Loucy (cell line): Measurements from ENCODE around the gene AKT1.

Source experiments
- H2AFZ ChIP-seq: fragments of 200-600 bp; sonication (generic); 2 replicates; pipeline ENCODE4 v1.6.0; 2016; ENCODE audit warnings: antibody characterized with exemption, mild to moderate bottlenecking, low read length, moderate library complexity
- H3F3A ChIP-seq: fragments of 200-600 bp; 2 replicates; pipeline ENCODE4 v1.6.0; 2016; ENCODE audit warnings: antibody characterized with exemption, low read depth, mild to moderate bottlenecking
- H3K27me3 ChIP-seq: fragments of 200-600 bp; sonication (generic); 2 replicates; pipeline ENCODE4 v1.6.1; 2014; ENCODE audit warnings: low read length, mild to moderate bottlenecking; ENCODE audit not compliant: insufficient read depth, poor library complexity, severe bottlenecking
- H3K36me3 ChIP-seq: fragments of 200-600 bp; sonication (generic); 2 replicates; pipeline ENCODE4 v1.6.1; 2016; ENCODE audit warnings: low read length; ENCODE audit not compliant: insufficient read depth
- H3K4me1 ChIP-seq: fragments of 200-600 bp; sonication (generic); 2 replicates; pipeline ENCODE4 v1.5.1; 2014; ENCODE audit warnings: low read length, mild to moderate bottlenecking; ENCODE audit not compliant: insufficient read depth, poor library complexity, severe bottlenecking
- H3K4me2 ChIP-seq: fragments of 200-600 bp; sonication (generic); 2 replicates; pipeline ENCODE4 v1.6.0; 2014; ENCODE audit warnings: antibody characterized with exemption, low read length, low read depth, mild to moderate bottlenecking; ENCODE audit not compliant: poor library complexity, severe bottlenecking
- H3K4me3 ChIP-seq: fragments of 200-600 bp; sonication (generic); 2 replicates; pipeline ENCODE4 v1.5.1; 2014; ENCODE audit warnings: low read length, mild to moderate bottlenecking, mixed read lengths; ENCODE audit not compliant: poor library complexity, severe bottlenecking
- H3K79me2 ChIP-seq: fragments of 200-600 bp; sonication (generic); 2 replicates; pipeline ENCODE4 v1.6.1; 2014; ENCODE audit warnings: low read length; ENCODE audit not compliant: insufficient read depth
- H3K9ac ChIP-seq: fragments of 200-600 bp; sonication (generic); 2 replicates; pipeline ENCODE4 v1.6.0; 2014; ENCODE audit warnings: mild to moderate bottlenecking, low read depth, low read length, moderate library complexity; ENCODE audit not compliant: poor library complexity, severe bottlenecking
- H3K9me2 ChIP-seq: fragments of 200-600 bp; sonication (generic); replicated peaks from 2 replicates; pipeline ENCODE4 v1.6.1; 2016; ENCODE audit warnings: low read depth, low read length, mixed read lengths
- H3K9me3 ChIP-seq: fragments of 200-600 bp; sonication (generic); 2 replicates; pipeline ENCODE4 v1.6.1; 2014; ENCODE audit warnings: mild to moderate bottlenecking, antibody characterized with exemption, low read length, low read depth; ENCODE audit not compliant: insufficient read depth
- H4K20me1 ChIP-seq: fragments of 200-600 bp; sonication (generic); 2 replicates; pipeline ENCODE4 v1.6.0; 2014; ENCODE audit warnings: antibody characterized with exemption, low read length, mild to moderate bottlenecking; ENCODE audit not compliant: insufficient read depth, poor library complexity, severe bottlenecking
- CTCF ChIP-seq: fragments of 200-600 bp; sonication (generic); conservative IDR thresholded peaks from 2 replicates; pipeline ENCODE4 v1.5.1; 2014; ENCODE audit warnings: mild to moderate bottlenecking, antibody characterized with exemption, low read length
- EZH2phosphoT487 ChIP-seq: fragments of 200-600 bp; IDR thresholded peaks from 2 replicates; pipeline ENCODE4 v1.6.1; 2018; ENCODE audit warnings: antibody characterized with exemption, mild to moderate bottlenecking, moderate library complexity, borderline replicate concordance

Gene AKT1

GRCh38 chr14:104800771-104801519 lies 5.4 kb upstream of the AKT1 start, which contains the start of gene ZBTB42:
Gene ZBTB42, plus strand, starts transcription at chr14:104801101. Its CDS starts 97 bp downstream, at chr14:104801198.
- H3K4me3 ChIP-seq, result peak within 1 kb of the TSS; percentile 86
- H3K4me2 ChIP-seq, result peak within 1 kb of the TSS; percentile 88
- no peak for TF ChIP-seq EZH2phosphoT487
- no peak for TF ChIP-seq CTCF
- peak within 1 kb of the TSS; percentile 97 for H2AFZ ChIP-seq
- H3K27me3 ChIP-seq, result no peaks in the 10 kb centered on the region
- peaks cover 33% of the 10 kb centered on the region for H3K4me1 ChIP-seq
- peaks cover 8% of the 10 kb centered on the region for H3K79me2 ChIP-seq
- H3K9me3 ChIP-seq, result no peaks in the 10 kb centered on the region
- peaks cover 5% of the 10 kb centered on the region for H4K20me1 ChIP-seq
- H3K36me3 ChIP-seq, result no peaks in the 10 kb centered on the region
- no peaks in the 10 kb centered on the region for H3K9me2 ChIP-seq
- H3K9ac ChIP-seq, result peak within 1 kb of the TSS; percentile 86
- peaks cover 13% of the 10 kb centered on the region for H3F3A ChIP-seq

- no peaks in the 10 kb centered on the region for H3K27me3 ChIP-seq
- H3K9me3 ChIP-seq, result no peaks in the 10 kb centered on the region
- peak; percentile 26 for TF ChIP-seq CTCF
- TF ChIP-seq EZH2phosphoT487, result no peak
- no peaks in the 10 kb centered on the region for H3K9me2 ChIP-seq
- H3K79me2 ChIP-seq, result peaks cover 8% of the 10 kb centered on the region
- peak overlapping the region; percentile 86 for H3K4me3 ChIP-seq
- peak overlapping the region; percentile 88 for H3K4me2 ChIP-seq
- H4K20me1 ChIP-seq, result peaks cover 5% of the 10 kb centered on the region
- H2AFZ ChIP-seq, result peak overlapping the region; percentile 97
- peaks cover 35% of the 10 kb centered on the region for H3K4me1 ChIP-seq
- H3F3A ChIP-seq, result peaks cover 13% of the 10 kb centered on the region
- no peaks in the 10 kb centered on the region for H3K36me3 ChIP-seq
- peak overlapping the region; percentile 86 for H3K9ac ChIP-seq
Observed at GRCh38 chr14:104800015-104800770, 4.6 kb upstream of the AKT1 start.

GRCh38 chr14:104799244-104800014 lies 3.9 kb upstream of the AKT1 start:
- Histone ChIP-seq H3K4me2 (peak overlapping the region; percentile 88), H3K9ac (peak overlapping the region; percentile 86), H3K9me3 (no peaks in the 10 kb centered on the region), H2AFZ (peak overlapping the region; percentile 97), H3K9me2 (no peaks in the 10 kb centered on the region), H3K27me3 (no peaks in the 10 kb centered on the region), H3K79me2 (peaks cover 15% of the 10 kb centered on the region), H3K4me1 (peaks cover 35% of the 10 kb centered on the region), H3F3A (peaks cover 13% of the 10 kb centered on the region), H4K20me1 (peaks cover 11% of the 10 kb centered on the region), H3K36me3 (no peaks in the 10 kb centered on the region), H3K4me3 (peak overlapping the region; percentile 86)
- TF ChIP-seq EZH2phosphoT487 (no peak), CTCF (peak; percentile 39; the same call in 1 of the 2 replicates)
